C4-2B (cell line): ENCODE data around the gene UBE2I.

Experiments used
- ZFX ChIP-seq: fragments of 450-650 bp; IDR thresholded peaks from 2 replicates; pipeline ENCODE4 v1.6.1; 2017
- TF ChIP-seq, protein P1 (sequence below): fragments of 450-650 bp; conservative IDR thresholded peaks from 2 replicates; pipeline ENCODE4 v1.5.1; 2017; ENCODE audit warnings: mild to moderate bottlenecking

DNA sequence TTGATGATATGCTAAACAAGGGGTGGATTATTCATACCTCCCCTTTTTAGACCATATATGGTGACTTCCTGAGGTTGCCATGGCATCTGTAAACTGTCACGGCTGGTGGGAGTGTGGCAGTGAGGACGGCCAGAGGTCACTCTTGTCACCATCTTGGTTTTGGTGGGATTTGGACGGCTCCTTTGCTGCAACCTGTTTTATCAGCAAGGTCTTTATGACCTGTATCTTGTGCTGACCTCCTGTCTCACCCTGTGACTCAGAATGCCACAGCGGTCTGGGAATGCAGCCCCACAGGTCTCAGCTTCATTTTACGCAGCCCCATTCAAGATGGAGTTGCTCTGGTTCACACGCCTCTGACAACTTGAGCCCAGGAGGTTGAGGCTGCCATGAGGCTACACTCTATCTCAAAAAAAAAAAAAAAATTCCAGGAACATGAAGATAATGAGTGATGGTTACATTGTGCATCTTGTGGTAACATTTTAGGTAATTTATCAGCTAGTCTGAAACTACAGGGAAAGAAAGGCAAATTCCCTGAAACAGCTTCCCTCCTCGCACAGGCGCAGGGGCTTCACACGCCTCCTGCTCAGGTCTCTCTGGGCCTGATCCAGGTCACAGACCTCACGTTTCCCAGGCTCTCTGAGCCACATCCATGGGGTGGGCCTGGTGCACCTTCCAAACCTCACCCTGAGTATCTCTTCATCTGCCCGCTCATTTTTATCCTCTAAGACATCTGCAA, 15.3 kb upstream of the UBE2I start:
- TF ChIP-seq, protein P1, sequence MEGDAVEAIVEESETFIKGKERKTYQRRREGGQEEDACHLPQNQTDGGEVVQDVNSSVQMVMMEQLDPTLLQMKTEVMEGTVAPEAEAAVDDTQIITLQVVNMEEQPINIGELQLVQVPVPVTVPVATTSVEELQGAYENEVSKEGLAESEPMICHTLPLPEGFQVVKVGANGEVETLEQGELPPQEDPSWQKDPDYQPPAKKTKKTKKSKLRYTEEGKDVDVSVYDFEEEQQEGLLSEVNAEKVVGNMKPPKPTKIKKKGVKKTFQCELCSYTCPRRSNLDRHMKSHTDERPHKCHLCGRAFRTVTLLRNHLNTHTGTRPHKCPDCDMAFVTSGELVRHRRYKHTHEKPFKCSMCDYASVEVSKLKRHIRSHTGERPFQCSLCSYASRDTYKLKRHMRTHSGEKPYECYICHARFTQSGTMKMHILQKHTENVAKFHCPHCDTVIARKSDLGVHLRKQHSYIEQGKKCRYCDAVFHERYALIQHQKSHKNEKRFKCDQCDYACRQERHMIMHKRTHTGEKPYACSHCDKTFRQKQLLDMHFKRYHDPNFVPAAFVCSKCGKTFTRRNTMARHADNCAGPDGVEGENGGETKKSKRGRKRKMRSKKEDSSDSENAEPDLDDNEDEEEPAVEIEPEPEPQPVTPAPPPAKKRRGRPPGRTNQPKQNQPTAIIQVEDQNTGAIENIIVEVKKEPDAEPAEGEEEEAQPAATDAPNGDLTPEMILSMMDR, result no peak
- TF ChIP-seq ZFX, result no peak
